GM12891 (cell line): ENCODE results near the gene HMCN2.

Experiments
- PAX5 ChIP-seq: IDR thresholded peaks from 2 replicates; pipeline ENCODE4 v1.6.1; 2011; ENCODE audit warnings: low read length, moderate library complexity, mild to moderate bottlenecking; ENCODE audit not compliant: insufficient read depth, severe bottlenecking
- POLR2A ChIP-seq: IDR thresholded peaks from 2 replicates; pipeline ENCODE4 v1.6.1; 2011; ENCODE audit warnings: low read depth, low read length, control low read depth
- POLR2AphosphoS5 ChIP-seq: IDR thresholded peaks from 2 replicates; pipeline ENCODE4 v1.6.1; 2011; ENCODE audit warnings: low read depth, low read length, control low read depth
- POU2F2 ChIP-seq: IDR thresholded peaks from 2 replicates; pipeline ENCODE4 v1.6.1; 2011; ENCODE audit warnings: low read depth, mild to moderate bottlenecking, control low read depth, low read length, moderate library complexity
- SPI1 ChIP-seq: IDR thresholded peaks from 2 replicates; pipeline ENCODE4 v1.6.1; 2011; ENCODE audit warnings: low read depth, low read length, control low read depth
- TAF1 ChIP-seq: IDR thresholded peaks from 2 replicates; pipeline ENCODE4 v1.6.1; 2011; ENCODE audit warnings: low read depth, low read length, control low read depth

DNA sequence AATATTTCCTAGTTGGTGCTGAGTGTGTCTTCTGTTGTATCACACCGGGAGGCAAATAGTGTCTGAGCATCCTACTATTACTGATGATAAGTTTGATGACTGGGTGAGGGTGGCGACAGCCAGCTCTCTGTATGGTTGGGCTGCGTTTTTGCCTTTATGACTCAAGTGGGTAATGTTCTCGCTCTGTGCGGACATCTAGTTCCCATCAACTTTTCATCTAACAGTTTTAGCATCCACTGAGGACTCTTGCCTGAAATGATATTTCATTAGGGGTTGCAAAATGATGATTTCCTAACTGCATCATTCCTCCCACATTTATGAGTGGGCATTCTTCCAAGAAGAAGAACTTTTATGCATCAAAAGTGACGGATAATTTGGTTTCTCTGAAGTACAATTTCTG lies 26.5 kb downstream of the HMCN2 start:
- TF ChIP-seq POLR2AphosphoS5 = no peak
- no peak for TF ChIP-seq POLR2A
- no peak for TF ChIP-seq PAX5
- no peak for TF ChIP-seq POU2F2
- TF ChIP-seq TAF1 = no peak
- no peak for TF ChIP-seq SPI1
